Measurements from ENCODE around the gene ARL8A. TPM values are rescaled to one million over a fixed set of nuclear protein-coding genes. Genes with fewer than 3 reads are reported as not detected.

Gene ARL8A
- total and polyA plus RNA-seq, 10 of the 15 experiments (the other 5 are each of a cell fraction or from before 2014, with no cell fraction given) = 0.34 to 49.2 (median 15.4) TPM

DNA sequence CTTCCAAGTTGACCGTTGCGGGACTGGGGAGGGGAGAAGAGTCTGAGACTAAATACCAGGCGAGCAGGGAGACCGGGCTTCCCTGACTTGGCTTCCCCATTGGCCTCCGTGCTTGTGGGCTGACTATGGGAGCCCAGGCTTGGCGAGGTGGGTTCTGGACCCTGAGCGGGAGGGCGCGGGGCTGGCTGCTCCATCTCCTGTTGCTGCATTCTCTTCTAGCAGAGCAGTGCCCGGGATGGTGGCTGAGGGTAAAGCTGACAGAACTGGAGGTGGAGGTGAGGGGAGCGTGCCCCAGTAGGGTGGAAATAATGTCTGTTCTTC is 49.8 kb upstream of the ARL8A start:
- FAIRE-seq (no peak), ATAC-seq (no peak), DNase-seq (ENCODE audit: low read depth, low spot score) (no peak)
- no peaks in the 10 kb centered on the region for H3K4me1 ChIP-seq (ENCODE audit: control insufficient read depth, insufficient read depth, low read length)
- ChIA-PET RAD21 (ENCODE audit: unreplicated experiment) (interaction anchor here (1.1 to 2.4 kb wide), 7 partner anchors 43 to 525 kb away, joined by 3 to 39 read pairs (median 6); no protein-coding TSS in a partner anchor), SMC1A (ENCODE audit: uncharacterized antibody, unreplicated experiment) (no interaction called here), CTCF (interaction anchor here (0.7 to 2.9 kb wide), 8 partner anchors 13 to 143 kb away, joined by 4 to 52 read pairs (median 12); no protein-coding TSS in a partner anchor), POLR2A (no interaction called here)
- no peak overlapping the region for H3K9ac ChIP-seq (ENCODE audit: control insufficient read depth, insufficient read depth, low read length)
- no peaks in the 10 kb centered on the region for H3K79me2 ChIP-seq (ENCODE audit: control insufficient read depth, insufficient read depth, low read length)
- H2AFZ ChIP-seq (ENCODE audit: control insufficient read depth, low read depth, low read length) = no peak overlapping the region
- 21% methylated on average over 9 of the region's 11 CpGs for WGBS (ENCODE audit: insufficient coverage, insufficient replicate concordance, low lambda C conversion rate, missing lambda C conversion rate)
- H3K36me3 ChIP-seq (ENCODE audit: control insufficient read depth in 2 of 2, insufficient read depth in 2 of 2, low read length in 1 of 2) = no peaks in the 10 kb centered on the region
- no peaks in the 10 kb centered on the region for H4K20me1 ChIP-seq (ENCODE audit: control insufficient read depth, insufficient read depth)
- no peak overlapping the region for H3K27ac ChIP-seq (ENCODE audit: control insufficient read depth, insufficient read depth)
- H3K4me3 ChIP-seq = no peak overlapping the region
- TF ChIP-seq PAX5 (IDR thresholded peaks at IDR 0.05; ENCODE audit: borderline replicate concordance, low read depth, low read length) (no peak), RFX5 (IDR thresholded peaks at IDR 0.05; ENCODE audit: low read depth, low read length) (no peak), ZNF24 (IDR thresholded peaks at IDR 0.05) (no peak), CHD4 (IDR thresholded peaks at IDR 0.05) (no peak), BMI1 (IDR thresholded peaks at IDR 0.05; ENCODE audit: borderline replicate concordance) (no peak)
- no TSS peak for BruUV-seq (replicated peaks)
- H3K27me3 ChIP-seq (replicated peaks in 1 of 2; ENCODE audit: control insufficient read depth in 2 of 2, insufficient read depth in 2 of 2, low read length in 1 of 2) = peaks cover 7 to 11% of the 10 kb centered on the region in 2 experiments
- H3K9me3 ChIP-seq (replicated peaks; ENCODE audit: control insufficient read depth, insufficient read depth, low read length) = no peaks in the 10 kb centered on the region
- in situ Hi-C loops (cut with MboI) (no loop called here), intact Hi-C loops (cut with micrococcal nuclease; ENCODE audit: unreplicated experiment) (loop anchor here (5.0 to 10.0 kb wide), 2 partner anchors 43 to 81 kb away; no protein-coding TSS in a partner anchor)
- no peak overlapping the region for H3K4me2 ChIP-seq (ENCODE audit: control insufficient read depth, insufficient read depth)

DNA sequence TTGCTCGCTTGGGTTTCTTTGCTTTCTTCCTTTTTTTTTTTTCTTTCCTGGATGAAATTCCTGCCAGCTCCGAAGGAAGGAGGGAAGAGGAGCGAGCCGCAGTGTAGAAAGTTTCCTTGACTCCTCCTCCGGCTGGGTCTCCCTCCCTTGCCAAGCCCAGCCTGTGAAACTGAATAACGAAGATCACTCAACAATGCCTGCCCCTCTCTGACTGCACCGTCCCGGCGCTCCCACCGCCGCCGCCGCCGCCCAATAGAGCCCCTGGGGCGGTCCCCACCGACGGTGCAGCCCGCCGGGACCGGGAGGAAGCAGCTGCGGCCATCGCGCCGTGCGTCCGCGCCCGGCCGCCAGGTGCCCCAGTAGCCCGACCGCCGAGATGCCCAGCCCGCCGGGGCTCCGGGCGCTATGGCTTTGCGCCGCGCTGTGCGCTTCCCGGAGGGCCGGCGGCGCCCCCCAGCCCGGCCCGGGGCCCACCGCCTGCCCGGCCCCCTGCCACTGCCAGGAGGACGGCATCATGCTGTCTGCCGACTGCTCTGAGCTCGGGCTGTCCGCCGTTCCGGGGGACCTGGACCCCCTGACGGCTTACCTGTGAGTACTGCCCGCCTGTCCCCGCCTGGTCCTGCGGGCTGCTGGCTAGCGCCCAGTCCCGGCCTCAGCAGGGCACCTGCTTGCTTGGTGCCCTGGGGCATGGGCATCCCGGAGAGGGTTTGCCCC is 49.2 kb upstream of the ARL8A start, which contains the start of gene LGR6:
LGR6 (plus strand) TSS at position 186 of the 714 bp plus-strand sequence; CDS start at position 377, 191 bp downstream.
- DNase-seq (ENCODE audit: low read depth, low spot score) (no peak), ATAC-seq (peak; percentile 13; the same call in 2 of the 3 replicates), FAIRE-seq (no peak)
- Histone ChIP-seq H3K4me1 (ENCODE audit: control insufficient read depth, insufficient read depth, low read length) (no peaks in the 10 kb centered on the region), H4K20me1 (ENCODE audit: control insufficient read depth, insufficient read depth) (no peaks in the 10 kb centered on the region), H3K9ac (ENCODE audit: control insufficient read depth, insufficient read depth, low read length) (no peak within 1 kb of the TSS), H3K79me2 (ENCODE audit: control insufficient read depth, insufficient read depth, low read length) (no peaks in the 10 kb centered on the region), H3K27ac (ENCODE audit: control insufficient read depth, insufficient read depth) (no peak within 1 kb of the TSS), H3K4me2 (ENCODE audit: control insufficient read depth, insufficient read depth) (no peak within 1 kb of the TSS), H3K36me3 (ENCODE audit: control insufficient read depth in 2 of 2, insufficient read depth in 2 of 2, low read length in 1 of 2) (no peaks in the 10 kb centered on the region), H3K27me3 (replicated peaks in 1 of 2; ENCODE audit: control insufficient read depth in 2 of 2, insufficient read depth in 2 of 2, low read length in 1 of 2) (peaks cover 7 to 11% of the 10 kb centered on the region in 2 experiments), H2AFZ (ENCODE audit: control insufficient read depth, low read depth, low read length) (no peak within 1 kb of the TSS), H3K4me3 (no peak within 1 kb of the TSS), H3K9me3 (replicated peaks; ENCODE audit: control insufficient read depth, insufficient read depth, low read length) (no peaks in the 10 kb centered on the region)
- RAD21 ChIA-PET (ENCODE audit: unreplicated experiment) = interaction anchor here (1.1 to 2.4 kb wide), 12 partner anchors 39 to 526 kb away, joined by 3 to 39 read pairs (median 6); partner anchors contain the start of gene UBE2T
- CTCF ChIA-PET = interaction anchor here (0.7 to 2.9 kb wide), 37 partner anchors 9 to 796 kb away, joined by 3 to 52 read pairs (median 5); partner anchors contain the start of genes ARL8A and PTPN7
- WGBS (ENCODE audit: insufficient coverage, insufficient replicate concordance, low lambda C conversion rate, missing lambda C conversion rate) = 2% methylated on average over 42 of the region's 61 CpGs
- TF ChIP-seq CEBPB (IDR thresholded peaks at IDR 0.05; ENCODE audit: borderline replicate concordance in 1 of 2, low read depth in 2 of 2, low read length in 2 of 2) (no peak), FOXM1 (IDR thresholded peaks at IDR 0.05; ENCODE audit: low read depth, low read length) (no peak), PAX5 (IDR thresholded peaks at IDR 0.05; ENCODE audit: borderline replicate concordance, low read depth, low read length) (no peak), PML (IDR thresholded peaks at IDR 0.05; ENCODE audit: low read length) (no peak), SUZ12 (IDR thresholded peaks at IDR 0.05; ENCODE audit: unreplicated experiment) (peak; percentile 65)
- TF ChIP-seq, protein P1, sequence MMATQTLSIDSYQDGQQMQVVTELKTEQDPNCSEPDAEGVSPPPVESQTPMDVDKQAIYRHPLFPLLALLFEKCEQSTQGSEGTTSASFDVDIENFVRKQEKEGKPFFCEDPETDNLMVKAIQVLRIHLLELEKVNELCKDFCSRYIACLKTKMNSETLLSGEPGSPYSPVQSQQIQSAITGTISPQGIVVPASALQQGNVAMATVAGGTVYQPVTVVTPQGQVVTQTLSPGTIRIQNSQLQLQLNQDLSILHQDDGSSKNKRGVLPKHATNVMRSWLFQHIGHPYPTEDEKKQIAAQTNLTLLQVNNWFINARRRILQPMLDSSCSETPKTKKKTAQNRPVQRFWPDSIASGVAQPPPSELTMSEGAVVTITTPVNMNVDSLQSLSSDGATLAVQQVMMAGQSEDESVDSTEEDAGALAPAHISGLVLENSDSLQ (IDR thresholded peaks at IDR 0.05) = no peak
- SMC1A ChIA-PET (ENCODE audit: uncharacterized antibody, unreplicated experiment) = interaction anchor here (0.6 to 1.7 kb wide), 7 partner anchors 33 to 877 kb away, joined by 3 to 23 read pairs (median 7); partner anchors contain the start of gene PTPN7
- in situ Hi-C loops (cut with MboI) = no loop called here
- POLR2A ChIA-PET = no interaction called here
- BruUV-seq (replicated peaks) = no TSS peak
- intact Hi-C loops (cut with micrococcal nuclease; ENCODE audit: unreplicated experiment) = loop anchor here (1.0 to 10.0 kb wide), 4 partner anchors 44 to 525 kb away; no protein-coding TSS in a partner anchor

Data from GM12878 (cell line).